Stimulated activated CD8-positive, alpha-beta memory T cell treated with anti-CD3 and anti-CD28 coated beads, Interleukin-2, amount 100 ng/mL, for 48 hours (primary cell): ENCODE measurements around the gene AZU1.
"Not testable (repeated sequence)": the region's sequence is repeated elsewhere in the genome, so short reads cannot be mapped to it uniquely, and the experiment has no call there.

Experiments used
- DNase-seq, 2 donors: peaks; one replicate each; pipeline ENCODE4 v3.0.0-alpha.2; 2020; ENCODE audit warnings: low read depth in 2 of 2

Gene AZU1

GRCh38 chr19:810077-810855, 17.4 kb upstream of the AZU1 start:
- no peak for DNase-seq

GRCh38 chr19:810883-811489, 16.7 kb upstream of the AZU1 start:
- no peak for DNase-seq

- no peak for DNase-seq
These were observed 16.1 kb upstream of the AZU1 start for GRCh38 chr19:811506-812048.

GRCh38 chr19:812049-812746, 15.4 kb upstream of the AZU1 start:
- no peak for DNase-seq

- DNase-seq: no peak
These were observed 14.9 kb upstream of the AZU1 start for GRCh38 chr19:812747-813218.

- no peak for DNase-seq
These were observed 14.2 kb upstream of the AZU1 start for GRCh38 chr19:813219-814151.

GRCh38 chr19:814152-815078, 13.2 kb upstream of the AZU1 start:
- no peak for DNase-seq

- DNase-seq: no peak
These were observed 12.4 kb upstream of the AZU1 start for GRCh38 chr19:815079-815774.

- DNase-seq: no peak
These were observed 11.7 kb upstream of the AZU1 start for GRCh38 chr19:815775-816499.

GRCh38 chr19:816500-816857, 11.2 kb upstream of the AZU1 start:
- DNase-seq: no peak

- not testable (repeated sequence) for DNase-seq
These were observed 7.4 kb upstream of the AZU1 start for GRCh38 chr19:820212-820611.

GRCh38 chr19:821231-821824, 6.3 kb upstream of the AZU1 start:
- no peak for DNase-seq

GRCh38 chr19:821825-822503, 5.7 kb upstream of the AZU1 start, which contains the start of gene PLPPR3:
Gene PLPPR3, minus strand, starts transcription at chr19:821955. Its CDS starts 396 bp downstream, at chr19:821559.
- no peak for DNase-seq

- no peak for DNase-seq
These were observed 4.0 kb upstream of the AZU1 start for GRCh38 chr19:823565-824121.

GRCh38 chr19:824885-825284, 2.8 kb upstream of the AZU1 start:
- DNase-seq: no peak

- DNase-seq: no peak
These were observed 1.6 kb upstream of the AZU1 start for GRCh38 chr19:825897-826644.

- DNase-seq: no peak
These were observed 325 bp upstream of the AZU1 start for GRCh38 chr19:827314-827709.
